HAP-1 (cell line): ENCODE measurements around the gene ASIP.
"Not testable (repeated sequence)": the region's sequence is repeated elsewhere in the genome, so short reads cannot be mapped to it uniquely, and the experiment has no call there.

Experiments used
- DNase-seq, 2 experiments: peaks; one replicate each; pipeline ENCODE4 v3.0.0-alpha.2; 2016 to 2020; ENCODE audit warnings: low spot score in 2 of 2
- H3K27me3 ChIP-seq: fragments of 250-450 bp; sonication (Bioruptor Pico); 2 replicates; pipeline ENCODE4 v1.5.1; 2020; ENCODE audit warnings: low read depth, mild to moderate bottlenecking, moderate library complexity
- H3K36me3 ChIP-seq: fragments of 250-450 bp; sonication (Bioruptor Pico); replicated peaks from 2 replicates; pipeline ENCODE4 v1.5.1; 2020; ENCODE audit warnings: mild to moderate bottlenecking
- H3K4me1 ChIP-seq: fragments of 250-450 bp; sonication (Bioruptor Pico); 2 replicates; pipeline ENCODE4 v1.5.1; 2020; ENCODE audit warnings: mild to moderate bottlenecking
- H3K4me3 ChIP-seq: fragments of 250-450 bp; sonication (Bioruptor Pico); 2 replicates; pipeline ENCODE4 v1.5.1; 2020; ENCODE audit warnings: mild to moderate bottlenecking, moderate library complexity
- H3K9me3 ChIP-seq: fragments of 250-450 bp; sonication (Bioruptor Pico); 2 replicates; pipeline ENCODE4 v1.5.1; 2020; ENCODE audit warnings: mild to moderate bottlenecking, moderate library complexity
- in situ Hi-C: fragments of 300-500 bp; cut with MboI; formaldehyde crosslinking; loops from 3 replicates; pipeline ENCODE4 v1.14.3; 2020; ENCODE audit warnings: low sequenced_read_pairs, inconsistent platforms, mixed read lengths

ASIP gene

DNA sequence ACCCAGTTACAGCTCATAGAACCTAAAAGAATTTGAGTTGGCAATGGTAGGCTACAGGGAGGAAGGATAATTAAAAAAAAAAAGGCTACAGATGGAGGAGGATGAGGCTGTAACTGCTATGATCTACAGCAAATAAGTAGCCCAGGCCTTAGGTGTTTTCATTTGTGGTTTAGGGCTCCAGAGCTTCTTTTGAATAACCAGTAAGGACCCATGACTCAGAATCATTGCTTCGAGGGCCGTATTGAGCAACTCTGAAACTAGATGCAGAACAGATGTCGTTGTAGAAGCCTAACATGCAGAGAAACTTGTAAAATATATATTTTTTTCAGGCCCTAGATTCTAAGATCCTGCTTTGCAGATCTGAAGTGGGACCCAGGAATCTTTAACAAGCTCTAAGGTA, 19.0 kb upstream of the ASIP start:
- Histone ChIP-seq H3K27me3 (no peaks in the 10 kb centered on the region), H3K4me1 (no peaks in the 10 kb centered on the region), H3K9me3 (no peaks in the 10 kb centered on the region; the same call in 1 of the 2 replicates), H3K36me3 (no peaks in the 10 kb centered on the region), H3K4me3 (no peak overlapping the region)
- in situ Hi-C loops: no loop called here
- DNase-seq: no peak

DNA sequence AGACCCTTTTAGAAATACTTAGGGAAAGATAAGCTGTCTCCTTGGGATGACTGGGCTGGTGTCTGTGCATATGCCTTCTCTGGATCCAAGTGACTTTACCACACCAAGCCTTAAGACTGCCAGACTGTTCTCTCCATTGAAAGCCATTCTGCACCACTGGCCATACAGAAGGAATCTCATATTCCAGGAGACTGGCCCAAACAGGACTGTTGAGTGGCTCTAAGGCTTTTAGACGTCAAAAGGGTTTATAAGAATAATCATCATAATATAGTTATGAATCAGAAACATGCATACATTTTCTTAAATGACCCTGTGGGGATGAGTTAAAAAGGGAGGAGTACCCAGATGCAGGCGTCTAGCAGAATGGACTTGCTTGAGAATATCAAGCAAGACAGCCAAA, 17.0 kb upstream of the ASIP start:
- H3K27me3 ChIP-seq, H3K4me3 ChIP-seq, H3K9me3 ChIP-seq, H3K36me3 ChIP-seq, in situ Hi-C loops, H3K4me1 ChIP-seq, DNase-seq: not testable (repeated sequence)

DNA sequence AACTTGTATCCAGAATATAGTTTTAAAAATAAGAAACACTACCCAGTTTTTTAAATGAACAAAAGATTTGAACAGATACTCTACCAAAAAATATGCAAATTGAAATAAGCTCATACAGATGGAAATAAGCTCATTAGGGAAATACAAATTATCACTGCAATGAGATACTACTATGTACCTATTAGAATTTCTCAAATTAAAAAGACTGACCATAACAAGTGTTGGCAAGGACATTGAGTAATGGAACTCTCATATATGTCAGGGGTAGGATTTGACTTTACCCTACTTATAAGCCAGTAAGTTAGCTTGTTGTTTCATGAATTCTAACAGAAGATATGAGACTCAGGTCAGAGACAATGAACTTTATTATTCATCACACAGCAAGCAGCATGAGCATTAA, 9.6 kb upstream of the ASIP start:
- no peaks in the 10 kb centered on the region for H3K27me3 ChIP-seq
- DNase-seq: no peak
- in situ Hi-C loops: no loop called here
- no peaks in the 10 kb centered on the region for H3K4me1 ChIP-seq
- no peaks in the 10 kb centered on the region for H3K36me3 ChIP-seq
- H3K9me3 ChIP-seq: 0 out of 2 replicates have a peak, but pooled peaks cover 3% of the 10 kb centered on the region
- H3K4me3 ChIP-seq: no peak overlapping the region

DNA sequence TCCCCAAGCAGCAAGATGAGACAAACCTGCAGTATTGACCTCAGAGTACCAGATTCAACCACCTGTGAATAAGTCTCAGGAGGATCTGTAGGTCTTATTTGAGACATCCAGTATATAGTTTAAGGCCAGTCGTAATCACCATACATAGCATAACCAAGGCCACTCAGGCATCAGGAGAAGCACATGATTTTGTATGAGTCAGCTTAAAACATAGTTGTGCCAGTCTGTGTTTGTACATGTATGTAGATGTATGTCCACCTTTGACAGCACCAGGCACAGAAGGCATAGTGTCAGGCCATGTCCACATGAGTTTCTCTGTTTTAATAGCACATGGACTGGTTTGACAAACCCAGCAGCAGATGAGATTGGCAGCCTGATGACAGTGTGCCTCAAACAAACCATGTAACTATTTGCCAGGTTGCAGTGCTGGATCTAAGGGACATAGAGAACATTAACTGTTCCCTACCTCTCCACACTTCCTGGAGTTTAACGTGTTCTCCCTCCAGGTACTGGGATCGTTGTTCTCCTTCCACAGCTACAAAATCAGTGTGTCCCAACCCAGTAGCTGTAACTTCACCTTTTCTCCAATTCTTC, 8.6 kb upstream of the ASIP start:
- in situ Hi-C loops: no loop called here
- DNase-seq: no peak
- H3K36me3 ChIP-seq: no peaks in the 10 kb centered on the region
- no peaks in the 10 kb centered on the region for H3K27me3 ChIP-seq
- H3K4me1 ChIP-seq: no peaks in the 10 kb centered on the region
- 0 out of 2 replicates have a peak, but pooled peaks cover 3% of the 10 kb centered on the region for H3K9me3 ChIP-seq
- no peak overlapping the region for H3K4me3 ChIP-seq

DNA sequence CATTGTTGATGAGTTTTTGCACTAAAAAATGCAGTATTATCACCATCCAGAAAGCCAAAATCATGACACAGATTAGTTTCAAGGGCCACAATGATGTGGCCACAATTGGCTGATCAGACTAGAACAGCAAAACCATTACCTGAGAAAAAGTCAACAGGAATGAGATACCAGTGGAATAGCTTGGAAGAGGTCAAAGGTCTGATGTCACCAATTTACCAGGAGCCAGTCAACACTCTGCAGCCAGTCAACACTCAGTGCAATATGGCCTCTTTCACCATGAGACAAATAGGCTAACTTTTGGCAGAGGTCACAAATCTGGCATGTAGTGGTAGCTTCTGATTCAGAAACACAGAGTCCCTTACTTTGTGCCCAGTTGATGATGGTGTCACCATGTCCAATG, 7.5 kb upstream of the ASIP start:
- Histone ChIP-seq H3K27me3 (no peaks in the 10 kb centered on the region; the same call in 1 of the 2 replicates), H3K4me3 (no peak overlapping the region), H3K36me3 (no peaks in the 10 kb centered on the region), H3K9me3 (peaks cover 7% of the 10 kb centered on the region; the same call in 1 of the 2 replicates), H3K4me1 (no peaks in the 10 kb centered on the region)
- no peak for DNase-seq
- in situ Hi-C loops: no loop called here

DNA sequence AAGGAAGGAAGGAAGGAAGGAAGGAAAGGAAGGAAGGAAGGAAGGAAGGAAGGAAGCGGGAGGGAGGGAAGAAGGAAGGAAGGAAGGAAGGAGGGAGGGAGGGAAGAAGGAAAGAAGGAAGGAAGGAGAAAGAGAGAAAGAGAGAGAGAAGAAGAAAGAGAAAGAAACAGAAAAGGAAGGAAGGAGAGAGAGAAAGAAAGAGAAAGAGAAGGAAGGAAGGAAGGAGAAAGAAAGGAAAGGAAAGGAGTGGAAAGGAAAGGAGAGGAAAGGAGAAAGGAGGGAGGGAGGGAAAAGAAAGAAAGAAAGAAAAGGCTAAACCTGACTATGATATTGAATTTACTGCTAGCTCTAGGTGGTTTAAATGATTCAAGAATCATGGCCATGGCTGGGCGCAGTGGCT, 5.3 kb upstream of the ASIP start:
- in situ Hi-C loops: no loop called here
- DNase-seq: no peak
- H3K27me3 ChIP-seq: no peaks in the 10 kb centered on the region; the same call in 1 of the 2 replicates

DNA sequence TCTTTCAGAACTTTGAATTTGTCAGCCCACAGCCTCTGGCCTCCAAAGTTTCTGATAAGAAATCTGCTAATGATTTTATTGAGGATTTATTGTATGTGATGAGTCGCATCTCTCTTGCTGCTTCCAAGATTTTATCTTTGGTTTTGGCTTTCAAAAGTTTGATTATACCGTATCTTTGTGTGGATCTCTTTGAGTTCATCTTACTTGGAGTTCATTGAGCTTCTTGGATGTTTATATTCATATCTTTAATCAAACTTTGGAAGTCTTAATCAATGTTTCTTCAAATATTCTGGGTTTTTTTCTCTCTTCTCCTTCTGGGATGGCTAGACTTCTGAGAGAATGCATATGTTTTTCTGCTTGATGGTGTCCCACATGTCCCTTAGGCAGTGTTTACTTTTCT, 3.3 kb upstream of the ASIP start:
- in situ Hi-C loops: no loop called here
- Histone ChIP-seq H3K4me1 (no peaks in the 10 kb centered on the region), H3K4me3 (no peak overlapping the region), H3K9me3 (peaks cover 5% of the 10 kb centered on the region; the same call in 1 of the 2 replicates), H3K36me3 (no peaks in the 10 kb centered on the region), H3K27me3 (no peaks in the 10 kb centered on the region; the same call in 1 of the 2 replicates)
- DNase-seq: no peak

More for the DNA sequence above, 5.3 kb upstream of the ASIP start:
- no peaks in the 10 kb centered on the region for H3K36me3 ChIP-seq
- no peak overlapping the region for H3K4me3 ChIP-seq
- H3K4me1 ChIP-seq: no peaks in the 10 kb centered on the region
- peaks cover 7% of the 10 kb centered on the region; the same call in 1 of the 2 replicates for H3K9me3 ChIP-seq

DNA sequence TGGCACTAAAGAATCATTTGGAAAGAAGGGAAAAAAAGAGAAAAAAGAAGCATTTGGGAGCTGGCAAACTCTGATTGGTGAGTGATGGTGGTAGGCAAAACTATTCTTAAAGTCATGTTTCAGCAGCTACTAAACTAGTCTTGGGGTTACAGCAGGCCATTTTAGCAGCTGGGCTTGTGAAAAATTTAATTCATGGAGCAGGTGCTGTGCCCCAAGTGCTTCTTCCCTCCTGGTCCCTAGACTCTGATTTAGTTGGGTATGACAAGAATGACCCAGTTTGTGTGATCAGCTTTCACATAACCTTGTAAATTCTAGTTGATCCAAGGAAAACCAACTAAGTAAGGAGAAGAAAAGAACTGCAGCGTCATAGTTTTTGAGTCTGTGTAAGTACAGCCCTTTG, 1.1 kb upstream of the ASIP start:
- Histone ChIP-seq H3K4me1 (no peaks in the 10 kb centered on the region), H3K9me3 (peaks cover 5% of the 10 kb centered on the region; the same call in 1 of the 2 replicates), H3K27me3 (no peaks in the 10 kb centered on the region; the same call in 1 of the 2 replicates), H3K4me3 (no peak overlapping the region), H3K36me3 (no peaks in the 10 kb centered on the region)
- DNase-seq: no peak
- in situ Hi-C loops: no loop called here

DNA sequence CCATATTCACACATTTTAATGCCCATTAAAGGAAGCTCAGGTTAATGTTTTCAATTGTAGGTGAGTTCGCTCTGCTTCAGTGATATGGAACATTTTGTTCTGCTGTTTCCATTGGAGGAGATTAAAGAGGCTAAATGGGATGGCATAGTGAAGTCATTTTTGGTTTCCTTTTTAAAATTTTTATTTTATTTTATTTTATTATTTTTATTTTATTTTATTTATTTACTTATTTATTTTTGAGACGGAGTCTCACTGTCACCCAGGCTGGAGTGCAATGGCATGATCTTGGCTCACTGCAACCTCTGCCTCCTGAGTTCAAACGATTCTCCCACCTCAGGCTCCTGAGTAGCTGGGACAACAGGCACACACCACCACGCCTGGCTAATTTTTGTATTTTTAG, 792 bp downstream of the ASIP start:
- H3K4me3 ChIP-seq, H3K9me3 ChIP-seq, H3K36me3 ChIP-seq, H3K27me3 ChIP-seq, in situ Hi-C loops, DNase-seq, H3K4me1 ChIP-seq: not testable (repeated sequence)

DNA sequence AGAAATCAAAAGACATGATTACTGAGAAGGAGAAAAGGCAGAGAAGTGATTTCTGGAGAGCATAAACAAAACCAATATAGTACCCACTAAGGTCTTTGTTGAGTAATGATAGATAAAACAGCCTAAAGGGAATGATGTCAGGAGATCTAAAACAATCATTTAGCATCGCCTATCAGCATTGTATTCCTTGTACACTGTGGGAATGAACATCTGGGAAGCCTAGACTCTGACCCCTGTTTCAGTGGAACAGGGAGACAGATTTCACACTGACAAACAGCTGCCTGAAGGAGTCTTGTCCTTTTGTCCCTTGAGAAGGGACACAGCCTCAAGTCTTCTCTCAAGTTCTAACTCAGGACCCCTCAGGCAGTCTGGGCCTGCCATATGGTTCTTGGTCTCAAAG, 1.7 kb downstream of the ASIP start:
- Histone ChIP-seq H3K4me3 (no peak overlapping the region), H3K4me1 (no peaks in the 10 kb centered on the region), H3K27me3 (no peaks in the 10 kb centered on the region; the same call in 1 of the 2 replicates), H3K9me3 (peaks cover 3% of the 10 kb centered on the region; the same call in 1 of the 2 replicates), H3K36me3 (no peaks in the 10 kb centered on the region)
- in situ Hi-C loops: no loop called here
- no peak for DNase-seq

DNA sequence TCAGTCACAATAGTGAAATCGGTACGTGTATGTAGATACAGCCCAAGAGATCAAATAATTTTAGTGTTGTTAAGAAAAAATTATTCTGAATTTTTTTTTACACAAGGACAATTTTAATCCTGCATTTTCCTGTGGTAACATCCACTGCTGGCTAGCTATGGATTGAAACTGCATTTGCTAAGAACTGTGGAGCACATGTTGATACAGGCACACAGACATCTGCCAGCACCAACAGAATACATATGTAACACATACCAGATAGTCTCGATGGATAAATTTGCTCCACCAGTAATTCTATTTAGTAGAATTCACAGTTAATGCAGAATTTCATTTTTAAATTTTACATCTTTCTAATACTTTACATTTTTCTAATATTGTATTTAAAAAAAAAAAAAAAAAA, 2.2 kb downstream of the ASIP start:
- in situ Hi-C loops: no loop called here
- Histone ChIP-seq H3K4me3 (no peak overlapping the region), H3K4me1 (no peaks in the 10 kb centered on the region), H3K27me3 (no peaks in the 10 kb centered on the region), H3K9me3 (no peaks in the 10 kb centered on the region), H3K36me3 (no peaks in the 10 kb centered on the region)
- DNase-seq: no peak

DNA sequence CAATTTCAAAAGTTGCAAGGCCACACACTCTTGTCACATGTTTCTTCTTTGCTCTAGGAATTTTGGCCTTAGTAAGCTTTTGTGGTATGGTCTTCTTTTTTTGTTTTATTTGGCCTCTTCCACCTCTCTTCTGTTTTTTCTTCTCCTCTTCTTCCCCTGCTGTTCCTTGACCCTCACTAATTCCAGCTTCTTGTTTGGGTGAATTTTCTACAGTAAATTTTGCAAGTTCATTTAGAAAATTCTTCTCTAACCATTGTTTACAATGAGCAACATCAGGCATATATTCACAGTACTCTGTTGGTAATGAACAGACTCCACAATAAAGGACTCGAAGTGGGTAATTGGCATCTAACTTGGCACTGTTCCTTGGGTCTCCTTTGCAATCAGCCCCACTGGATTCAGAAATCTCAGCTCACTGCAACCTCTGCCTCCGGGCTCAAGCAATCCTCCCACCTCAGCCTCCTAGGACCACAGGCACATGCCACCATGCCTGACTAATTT, 5.0 kb downstream of the ASIP start:
- no peaks in the 10 kb centered on the region for H3K27me3 ChIP-seq
- H3K4me1 ChIP-seq: no peaks in the 10 kb centered on the region
- H3K9me3 ChIP-seq: no peaks in the 10 kb centered on the region
- no peaks in the 10 kb centered on the region for H3K36me3 ChIP-seq
- no peak for DNase-seq
- no peak overlapping the region for H3K4me3 ChIP-seq
- in situ Hi-C loops: no loop called here

DNA sequence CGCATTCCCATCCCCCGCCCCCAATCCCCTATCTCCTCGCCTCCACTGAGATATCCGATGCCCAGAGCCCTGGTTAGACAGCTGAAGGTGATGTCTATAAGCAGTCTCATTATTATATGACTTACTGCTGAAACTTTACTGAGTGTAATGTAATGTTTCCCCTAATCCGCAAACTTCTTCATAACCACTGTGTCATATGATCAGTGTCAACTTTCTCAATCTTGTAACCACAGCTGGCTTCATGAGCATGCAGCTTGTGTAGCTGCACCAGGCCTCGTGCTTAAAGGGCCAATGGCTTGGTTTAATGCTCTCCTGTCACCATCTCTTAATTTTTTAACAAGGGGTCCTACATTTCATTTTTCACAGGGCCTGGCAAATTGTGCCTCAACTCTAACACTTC, 8.1 kb downstream of the ASIP start:
- no peaks in the 10 kb centered on the region; the same call in 1 of the 2 replicates for H3K36me3 ChIP-seq
- H3K4me1 ChIP-seq: no peaks in the 10 kb centered on the region
- no peaks in the 10 kb centered on the region for H3K27me3 ChIP-seq
- no peaks in the 10 kb centered on the region for H3K9me3 ChIP-seq
- in situ Hi-C loops: no loop called here
- DNase-seq: no peak
- H3K4me3 ChIP-seq: no peak overlapping the region

DNA sequence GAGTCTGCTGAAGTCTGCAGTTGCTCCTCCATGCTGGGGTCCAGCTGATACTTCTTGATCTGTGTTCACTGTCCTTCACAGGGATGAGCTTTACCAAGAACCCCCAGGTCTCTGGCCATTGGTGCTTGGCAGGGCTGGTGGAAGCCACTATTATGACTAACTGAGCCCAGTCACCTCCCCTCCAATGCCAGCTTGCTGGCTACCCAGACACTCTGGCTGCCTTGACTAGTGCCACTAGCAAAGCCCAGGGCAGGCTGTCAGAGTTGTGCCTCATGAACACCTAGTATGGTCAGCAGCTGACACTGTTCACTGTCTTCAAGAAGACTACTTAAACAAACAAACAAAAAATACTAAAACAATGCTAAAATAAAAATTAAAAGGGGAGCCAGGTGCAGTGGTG, 8.8 kb downstream of the ASIP start:
- in situ Hi-C loops: no loop called here
- no peak for DNase-seq
- H3K36me3 ChIP-seq: no peaks in the 10 kb centered on the region; the same call in 1 of the 2 replicates
- H3K4me3 ChIP-seq: no peak overlapping the region
- H3K4me1 ChIP-seq: no peaks in the 10 kb centered on the region
- no peaks in the 10 kb centered on the region for H3K9me3 ChIP-seq
- no peaks in the 10 kb centered on the region for H3K27me3 ChIP-seq

DNA sequence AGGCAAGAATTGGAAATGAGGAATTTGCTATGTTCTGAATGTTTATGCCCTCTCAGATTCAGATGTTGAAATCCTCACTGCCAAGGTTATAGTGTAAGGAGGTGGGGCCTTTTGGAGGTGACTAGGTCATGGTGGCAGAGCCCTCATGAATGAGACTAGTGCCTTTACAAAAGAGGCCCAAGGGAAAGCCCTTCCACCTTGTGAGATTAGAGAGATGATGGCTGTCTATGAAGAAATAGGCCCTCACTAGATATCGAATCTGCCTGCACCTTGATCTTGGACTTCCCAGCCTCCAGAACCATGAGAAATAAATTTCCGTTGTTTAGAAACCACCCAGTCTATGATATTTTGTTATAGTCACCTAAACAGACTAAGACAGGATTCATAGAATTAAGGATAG, 10.4 kb downstream of the ASIP start:
- Histone ChIP-seq H3K4me3 (no peak overlapping the region), H3K27me3 (no peaks in the 10 kb centered on the region), H3K4me1 (no peaks in the 10 kb centered on the region), H3K9me3 (no peaks in the 10 kb centered on the region), H3K36me3 (no peaks in the 10 kb centered on the region; the same call in 1 of the 2 replicates)
- in situ Hi-C loops: no loop called here
- DNase-seq: no peak
